Keratinocyte (primary cell): ENCODE measurements around the gene TEX22. TPM values are rescaled to one million over a fixed set of nuclear protein-coding genes. Genes with fewer than 3 reads are reported as not detected.

Source experiments
- DNase-seq: peaks from one replicate; pipeline ENCODE4 v3.0.0-alpha.2; 2011; ENCODE audit warnings: low read depth, missing footprints, low spot score
- FAIRE-seq: peaks from 2 replicates; lab custom pipeline; 2011; peaks lifted over from hg19 to GRCh38; lab: Jason Lieb, UNC
- H2AFZ ChIP-seq: 2 replicates; pipeline ENCODE4 v1.6.0; 2012; ENCODE audit warnings: low read length, control low read depth, inconsistent platforms; ENCODE audit not compliant: control insufficient read depth
- H3K27ac ChIP-seq: 2 replicates; pipeline ENCODE4 v1.5.1; 2011; ENCODE audit warnings: low read length; ENCODE audit not compliant: control insufficient read depth, insufficient read depth
- H3K27me3 ChIP-seq: 3 replicates; pipeline ENCODE4 v1.6.0; 2011; ENCODE audit warnings: low read length; ENCODE audit not compliant: control insufficient read depth, insufficient read depth; ENCODE audit errors: extremely low read depth
- H3K36me3 ChIP-seq, 2 experiments: 2 replicates in 1 of 2; 3 replicates in 1 of 2; pipeline ENCODE4 v1.5.1; 2011; ENCODE audit warnings: low read length in 2 of 2, mild to moderate bottlenecking in 1 of 2; ENCODE audit not compliant: control insufficient read depth in 2 of 2, insufficient read depth in 2 of 2; ENCODE audit errors: extremely low read depth in 1 of 2
- H3K4me1 ChIP-seq: 3 replicates; pipeline ENCODE4 v1.5.1; 2011; ENCODE audit warnings: low read length; ENCODE audit not compliant: control insufficient read depth, insufficient read depth; ENCODE audit errors: extremely low read depth
- H3K4me2 ChIP-seq: 3 replicates; pipeline ENCODE4 v1.6.0; 2011; ENCODE audit warnings: low read depth, low read length; ENCODE audit not compliant: control insufficient read depth, insufficient read depth; ENCODE audit errors: extremely low read depth
- H3K4me3 ChIP-seq, 3 experiments: fragments of 200-600 bp in 1 of 3; sonication (generic) in 1 of 3; 2 replicates in 2 of 3; 3 replicates in 1 of 3; pipeline ENCODE4 v1.5.1; 2011 to 2016; ENCODE audit warnings: low read length in 3 of 3, mild to moderate bottlenecking in 3 of 3, control low read depth in 2 of 3, inconsistent platforms in 1 of 3, low read depth in 1 of 3, mixed read lengths in 1 of 3, mixed run types in 1 of 3, moderate library complexity in 1 of 3; ENCODE audit not compliant: control insufficient read depth in 2 of 3, insufficient read depth in 2 of 3; ENCODE audit errors: extremely low read depth in 1 of 3
- H3K79me2 ChIP-seq: 2 replicates; pipeline ENCODE4 v1.6.0; 2012; ENCODE audit warnings: low read length; ENCODE audit not compliant: control insufficient read depth, insufficient read depth
- H3K9ac ChIP-seq: 3 replicates; pipeline ENCODE4 v1.6.0; 2011; ENCODE audit warnings: low read length; ENCODE audit not compliant: control insufficient read depth, insufficient read depth; ENCODE audit errors: extremely low read depth
- H3K9me1 ChIP-seq: 3 replicates; pipeline ENCODE4 v1.6.0; 2011; ENCODE audit warnings: low read length; ENCODE audit not compliant: control insufficient read depth, insufficient read depth; ENCODE audit errors: extremely low read depth
- H3K9me3 ChIP-seq: 2 replicates; pipeline ENCODE4 v1.5.1; 2012; ENCODE audit warnings: low read depth, low read length; ENCODE audit not compliant: control insufficient read depth
- H4K20me1 ChIP-seq: 3 replicates; pipeline ENCODE4 v1.6.0; 2011; ENCODE audit warnings: low read length; ENCODE audit not compliant: control insufficient read depth, insufficient read depth; ENCODE audit errors: extremely low read depth
- CTCF ChIP-seq, 3 experiments: IDR thresholded peaks in 1 of 3; conservative IDR thresholded peaks in 1 of 3; optimal IDR thresholded peaks in 1 of 3; 2 replicates in 2 of 3; 3 replicates in 1 of 3; pipeline versions ENCODE3 to v1.5.1; 2011; ENCODE audit warnings: low read length in 3 of 3, mild to moderate bottlenecking in 3 of 3, moderate library complexity in 2 of 3, control low read depth in 1 of 3, inconsistent platforms in 1 of 3; ENCODE audit not compliant: insufficient read depth in 2 of 3; ENCODE audit errors: extremely low read depth in 1 of 3
- EZH2 ChIP-seq: IDR thresholded peaks from one replicate; pipeline ENCODE4 v1.6.1; 2012; ENCODE audit warnings: inconsistent platforms, mild to moderate bottlenecking, low read length, moderate library complexity
- dilution Hi-C: fragments of 300-500 bp; cut with MboI; formaldehyde crosslinking; loops from one replicate; pipeline ENCODE4 v1.7.0; 2020; ENCODE audit warnings: low sequenced_read_pairs; ENCODE audit not compliant: extremely low pct_ligation_motif_present
- polyA plus RNA-seq, 5 experiments: library from polyadenylated mRNA; depleted of rRNA in 3 of 5; stranded (reverse) in 3 of 5; stranded (forward) in 1 of 5; unstranded in 1 of 5; fragments of >200 nt; gene quantifications; 1 replicate in 1 of 5; 2 replicates in 3 of 5; 3 replicates in 1 of 5; pipeline versions ENCODE4 v1.2.1 to v1.2.3, GENCODE V29; 2011 to 2012; ENCODE audit warnings: missing spikeins in 2 of 5, low read depth in 1 of 5, low replicate concordance in 1 of 5

The TEX22 gene
- polyA plus RNA-seq, 1 donor (not counting 4 experiments of a cell fraction or from before 2014, with no cell fraction given) = 0.03 TPM

GRCh38 chr14:105385322-105385637 lies 13.1 kb upstream of the TEX22 start:
- no peak overlapping the region for H3K4me2 ChIP-seq
- H4K20me1 ChIP-seq = no peaks in the 10 kb centered on the region
- DNase-seq (no peak), FAIRE-seq (no peak)
- H3K36me3 ChIP-seq = peaks cover 0 to 13% of the 10 kb centered on the region in 2 experiments
- H3K9me1 ChIP-seq = no peaks in the 10 kb centered on the region
- TF ChIP-seq EZH2 (no peak), CTCF (optimal IDR thresholded peaks at IDR 0.05 in 1 of 3, IDR thresholded peaks at IDR 0.05 in 1 of 3, conservative IDR thresholded peaks at IDR 0.05 in 1 of 3; ENCODE audit: extremely low read depth in 1 of 3, insufficient read depth in 2 of 3, low read length in 3 of 3) (no peak)
- no peak overlapping the region for H3K27ac ChIP-seq
- no peaks in the 10 kb centered on the region for H3K9me3 ChIP-seq
- dilution Hi-C loops = no loop called here
- no peaks in the 10 kb centered on the region for H3K4me1 ChIP-seq
- no peak overlapping the region for H2AFZ ChIP-seq
- H3K4me3 ChIP-seq = no peak overlapping the region
- no peaks in the 10 kb centered on the region for H3K27me3 ChIP-seq
- H3K9ac ChIP-seq = no peak overlapping the region
- H3K79me2 ChIP-seq = no peaks in the 10 kb centered on the region

DNA sequence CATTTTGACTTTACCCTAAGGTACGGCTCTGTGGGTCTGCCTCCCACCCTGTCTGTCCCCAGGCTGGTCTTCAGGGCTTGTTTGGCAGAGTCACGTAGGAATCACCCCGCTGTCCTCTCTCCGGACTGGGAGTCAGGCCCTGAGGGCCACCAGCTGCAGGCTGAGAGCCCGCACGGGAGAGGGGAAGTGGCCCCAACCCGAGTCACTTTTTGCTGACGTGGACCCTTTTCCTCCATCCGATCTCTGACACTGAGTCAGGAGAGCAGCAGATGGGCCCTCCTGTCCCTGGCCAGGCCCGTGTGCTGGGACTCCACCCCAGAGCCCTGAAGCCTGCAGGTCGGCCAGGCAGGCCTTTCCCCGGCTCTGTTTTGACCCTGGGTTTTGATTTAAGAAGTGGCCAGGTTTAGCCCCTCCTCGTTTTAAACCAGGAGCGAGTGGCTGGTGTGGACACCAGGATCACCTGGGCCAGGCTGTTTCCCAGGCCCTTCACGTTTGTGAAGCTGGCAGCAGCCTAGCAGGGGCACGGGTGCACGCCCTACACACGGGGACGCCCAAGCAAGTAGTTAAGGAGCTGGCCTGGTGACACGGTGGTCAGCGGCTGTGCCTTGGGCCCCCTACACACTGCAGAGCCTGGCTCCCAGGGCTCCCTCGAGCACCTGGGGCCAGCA lies 12.5 kb upstream of the TEX22 start:
- Histone ChIP-seq H3K4me1 (no peaks in the 10 kb centered on the region), H3K4me2 (no peak overlapping the region), H3K79me2 (no peaks in the 10 kb centered on the region), H3K9ac (no peak overlapping the region), H2AFZ (no peak overlapping the region), H3K9me3 (no peaks in the 10 kb centered on the region), H4K20me1 (no peaks in the 10 kb centered on the region), H3K27me3 (no peaks in the 10 kb centered on the region), H3K9me1 (no peaks in the 10 kb centered on the region), H3K27ac (no peak overlapping the region), H3K36me3 (peaks cover 0 to 13% of the 10 kb centered on the region in 2 experiments), H3K4me3 (no peak overlapping the region)
- dilution Hi-C loops = no loop called here
- no peak for FAIRE-seq
- TF ChIP-seq EZH2 = no peak
- TF ChIP-seq CTCF (optimal IDR thresholded peaks at IDR 0.05 in 1 of 3, IDR thresholded peaks at IDR 0.05 in 1 of 3, conservative IDR thresholded peaks at IDR 0.05 in 1 of 3; ENCODE audit: extremely low read depth in 1 of 3, insufficient read depth in 2 of 3, low read length in 3 of 3) = no peak
- DNase-seq = no peak
